ENCODE data around the gene RALGAPA1.

Gene RALGAPA1

DNA sequence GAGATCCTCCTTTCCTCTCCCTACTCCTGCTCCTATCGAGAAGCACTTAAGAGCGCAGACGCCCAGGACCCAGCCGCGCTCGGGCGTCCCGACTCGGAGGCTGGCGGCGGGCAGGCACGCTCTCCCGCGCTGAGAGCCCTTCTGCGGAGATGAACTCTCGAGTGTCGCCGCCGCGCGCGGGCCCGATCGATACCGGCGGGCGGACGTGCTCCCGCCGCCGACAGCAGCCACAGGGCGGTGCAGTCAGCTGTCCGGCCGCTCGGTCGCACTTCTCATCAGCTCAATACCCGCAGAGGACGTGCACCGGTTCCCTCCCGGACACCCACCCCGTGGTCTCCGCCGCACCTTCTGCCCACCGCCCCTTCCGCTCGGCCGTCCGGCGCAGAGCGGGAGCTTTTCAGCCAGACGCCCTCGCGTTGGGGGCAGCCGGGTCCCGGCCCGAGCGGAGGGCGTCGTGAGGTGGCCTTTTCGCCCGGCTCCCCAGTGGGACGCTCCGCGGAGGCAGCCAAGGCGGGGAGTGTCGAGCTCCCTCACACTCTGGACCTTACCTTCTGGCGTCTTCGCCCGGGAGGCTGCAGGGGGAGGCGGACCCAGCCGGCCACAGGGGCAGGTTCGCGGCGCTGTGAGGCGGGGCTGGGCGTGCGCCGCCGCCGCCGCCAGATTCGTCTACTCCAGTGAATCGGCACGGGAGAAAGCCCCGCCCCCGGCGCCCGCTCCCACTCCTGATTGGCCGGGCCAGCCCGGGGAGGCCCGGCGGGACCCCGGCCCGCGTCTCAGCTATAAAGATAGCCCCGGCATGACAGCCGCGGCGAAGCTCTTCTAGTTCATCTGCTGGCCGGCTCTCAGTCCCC is 275.5 kb downstream of the RALGAPA1 start, which contains the start of gene INSM2:
TSS of gene INSM2 (plus strand) at position 808 of the 851 bp plus-strand sequence. CDS start 89 bp downstream, outside the sequence.
- DNase-seq: peak; percentile 85

DNA sequence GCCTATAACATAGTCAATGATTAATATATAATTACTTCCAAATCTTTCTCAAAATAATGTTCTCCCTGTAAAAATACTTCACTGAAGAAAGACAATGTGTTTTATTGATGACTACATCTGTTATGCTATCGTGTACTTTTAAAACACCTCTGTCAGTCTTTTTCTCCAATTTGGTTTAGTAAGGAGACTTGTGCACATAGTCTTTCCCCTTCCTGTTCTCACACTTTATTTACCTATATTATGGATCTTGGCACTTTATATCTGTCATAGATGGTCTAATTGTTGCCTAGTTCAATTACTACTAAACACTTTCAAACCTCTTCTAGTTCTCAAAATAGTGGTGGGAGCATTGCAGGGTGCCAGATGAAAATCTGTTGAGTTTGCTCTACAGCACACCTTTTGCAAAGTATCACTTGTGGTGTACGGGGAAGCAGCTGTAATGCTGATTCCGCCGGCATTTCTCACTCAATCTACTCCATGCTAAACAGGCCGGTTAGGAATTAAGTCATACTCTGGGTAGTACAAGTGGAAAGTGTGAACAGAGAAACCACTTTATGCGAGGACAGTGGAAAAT is 276.2 kb downstream of the RALGAPA1 start:
- DNase-seq: no peak

DNA sequence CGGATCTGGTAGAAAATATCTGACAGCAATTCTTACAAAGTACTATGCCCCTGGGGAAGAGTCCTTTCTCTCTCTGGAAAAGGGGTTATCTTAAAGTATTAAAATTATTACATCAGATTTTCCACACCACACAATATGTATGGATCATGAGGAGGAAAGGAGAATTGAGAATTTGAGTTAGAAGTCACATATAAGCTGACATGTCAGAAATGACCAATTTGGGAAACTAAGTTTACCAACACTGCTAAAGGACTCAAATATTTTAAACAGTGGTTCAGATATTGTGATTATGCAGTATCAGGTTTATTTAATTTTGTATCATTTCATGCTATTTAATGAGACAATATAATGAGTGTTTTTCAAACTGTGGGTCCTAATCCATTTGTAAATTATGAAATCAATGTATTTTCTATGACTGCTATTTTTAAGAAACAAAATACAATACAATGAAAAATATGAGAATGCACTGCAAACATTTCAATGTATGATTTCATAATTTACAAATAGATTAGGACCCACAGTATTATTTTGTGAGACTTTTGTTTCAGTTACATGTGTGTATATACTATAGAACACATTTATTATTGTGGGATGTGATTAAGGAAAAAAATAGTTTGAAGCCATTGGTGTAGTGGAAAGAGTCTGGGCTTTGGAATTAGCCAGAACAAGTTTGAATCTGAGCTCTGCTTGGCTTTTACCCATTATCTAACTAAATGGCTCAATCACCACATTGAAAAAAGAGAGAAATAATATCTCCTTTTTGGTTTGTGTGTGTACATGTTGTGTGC is 276.9 kb downstream of the RALGAPA1 start:
- DNase-seq: no peak

DNA sequence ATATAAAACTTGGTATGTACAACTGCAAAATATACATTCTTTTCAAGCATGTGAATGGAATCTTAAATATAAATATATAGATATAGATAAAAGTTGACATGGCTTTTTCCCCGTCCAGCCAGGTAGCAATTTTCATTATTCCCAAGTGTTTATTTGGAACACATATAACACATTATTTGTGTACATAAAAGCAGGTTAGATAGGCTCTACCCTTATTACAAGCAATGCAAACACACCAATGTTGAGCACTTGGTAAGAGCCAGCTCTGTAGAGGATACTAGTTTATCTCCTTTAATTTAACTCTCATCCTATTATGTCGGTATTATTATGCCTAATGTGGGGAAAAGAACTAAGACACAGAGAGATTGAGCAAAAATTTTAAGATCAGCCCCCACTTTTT is 282.1 kb downstream of the RALGAPA1 start:
- DNase-seq: no peak

DNA sequence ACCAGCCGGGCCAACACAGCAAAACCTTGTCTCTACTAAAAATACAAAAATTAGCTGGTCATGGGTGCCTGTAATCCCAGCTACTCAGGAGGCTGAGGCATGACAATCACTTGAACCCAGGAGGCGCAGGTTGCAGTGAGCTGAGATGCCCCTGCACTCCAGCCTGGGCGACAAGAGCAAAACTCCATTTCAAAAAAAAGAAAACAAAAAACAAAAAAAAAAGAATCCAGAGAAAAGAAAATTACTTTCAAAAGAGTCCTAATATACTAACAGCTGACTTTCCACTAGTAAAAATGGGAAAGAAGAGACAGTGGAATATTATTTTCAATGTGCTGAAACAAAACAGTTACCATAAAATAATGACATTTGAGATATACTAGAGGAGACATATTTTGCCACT is 283.4 kb downstream of the RALGAPA1 start:
- no peak for DNase-seq

DNA sequence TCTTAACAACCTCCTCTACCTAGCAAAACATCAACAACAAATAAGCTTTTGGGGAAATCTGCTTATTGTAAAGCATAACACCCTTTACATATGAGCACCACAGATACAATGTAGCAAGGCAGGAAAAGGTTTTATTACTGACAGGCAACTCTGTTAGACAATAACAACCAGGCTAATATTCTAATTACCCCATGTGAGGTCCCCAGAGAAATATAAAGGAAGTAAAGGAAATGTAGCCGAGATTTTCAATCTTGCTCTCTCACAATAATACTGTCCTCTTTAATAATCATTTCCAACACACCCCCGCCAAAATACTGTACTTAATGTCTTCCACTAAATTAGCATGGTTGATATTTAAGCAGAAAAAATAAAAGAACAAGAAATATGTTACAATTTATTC is 289.1 kb downstream of the RALGAPA1 start:
- no peak for DNase-seq

DNA sequence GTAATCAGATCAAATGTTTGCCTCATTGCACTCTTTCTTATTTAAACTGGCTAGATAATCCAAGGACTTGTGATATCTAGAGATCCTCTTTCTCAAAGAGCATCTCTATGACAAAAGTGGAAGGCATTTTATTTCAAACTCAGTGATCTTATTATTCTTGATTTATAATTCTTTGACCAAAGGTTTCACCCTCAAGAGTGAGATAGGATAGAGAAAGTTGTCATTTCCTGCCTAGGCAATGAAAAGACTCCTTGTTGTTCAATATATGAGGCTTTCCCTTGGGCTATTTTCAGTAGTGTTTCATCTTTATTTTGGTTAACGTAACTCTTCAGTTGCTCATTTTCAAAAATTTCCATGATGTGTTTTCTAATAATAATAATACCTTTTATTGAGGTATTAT is 293.2 kb downstream of the RALGAPA1 start:
- DNase-seq: no peak

DNA sequence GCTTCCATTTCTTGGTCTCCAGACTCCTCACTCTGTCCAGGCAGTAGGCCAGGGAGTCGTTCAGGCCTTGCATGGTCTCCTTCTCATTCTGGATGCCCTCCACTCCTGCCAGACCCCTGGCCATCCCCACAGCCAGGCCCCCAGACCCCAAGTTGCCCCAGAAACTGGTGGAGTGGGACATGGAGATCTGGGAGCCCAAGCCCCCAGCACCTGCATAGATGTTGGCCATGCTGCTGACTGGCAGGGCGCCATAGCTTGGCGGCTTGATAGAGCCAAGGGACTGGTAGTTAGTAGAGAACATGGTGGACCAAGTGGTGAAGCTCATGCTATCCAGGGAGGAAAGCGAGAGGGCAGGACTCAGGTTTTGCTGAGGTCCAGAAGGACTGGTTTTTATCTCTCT is 296.3 kb downstream of the RALGAPA1 start:
- DNase-seq: no peak

DNA sequence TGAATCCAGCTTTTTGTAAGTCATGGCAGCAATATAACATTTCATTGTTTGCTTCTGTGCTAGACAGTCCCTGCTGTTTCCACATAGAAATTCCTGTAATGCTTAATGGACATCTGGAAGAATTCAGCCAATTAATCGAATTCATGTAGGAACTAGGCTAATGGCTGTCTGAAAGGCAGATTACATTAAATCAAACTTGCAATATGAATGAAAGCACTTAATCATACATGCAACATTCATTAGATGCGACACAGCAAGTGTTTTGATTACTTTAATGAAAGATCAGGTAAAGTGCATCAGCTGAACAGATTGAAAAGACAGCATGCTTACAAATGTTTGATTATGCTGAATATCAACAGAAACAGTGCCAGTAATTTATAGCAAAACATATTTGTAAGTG is 299.2 kb downstream of the RALGAPA1 start:
- DNase-seq: no peak

DNA sequence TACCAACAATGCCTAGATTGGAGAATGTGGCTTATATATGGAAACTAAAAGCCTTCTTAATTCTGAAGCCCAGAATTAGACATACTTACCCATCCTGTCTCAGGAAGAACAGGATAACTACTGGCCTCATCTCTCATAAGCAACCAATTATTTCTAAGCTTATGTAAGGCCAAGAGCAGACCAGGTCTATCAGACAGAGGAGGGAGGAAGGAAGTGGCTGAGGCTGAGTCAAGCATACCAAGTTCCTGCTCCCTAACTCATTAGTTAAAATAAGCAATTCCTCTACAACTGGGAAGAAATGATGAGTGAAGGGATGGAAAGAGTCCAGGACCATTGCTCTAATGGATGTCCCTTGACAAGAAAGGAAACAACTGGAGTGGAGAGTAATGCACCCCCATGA is 302.2 kb downstream of the RALGAPA1 start:
- no peak for DNase-seq

DNA sequence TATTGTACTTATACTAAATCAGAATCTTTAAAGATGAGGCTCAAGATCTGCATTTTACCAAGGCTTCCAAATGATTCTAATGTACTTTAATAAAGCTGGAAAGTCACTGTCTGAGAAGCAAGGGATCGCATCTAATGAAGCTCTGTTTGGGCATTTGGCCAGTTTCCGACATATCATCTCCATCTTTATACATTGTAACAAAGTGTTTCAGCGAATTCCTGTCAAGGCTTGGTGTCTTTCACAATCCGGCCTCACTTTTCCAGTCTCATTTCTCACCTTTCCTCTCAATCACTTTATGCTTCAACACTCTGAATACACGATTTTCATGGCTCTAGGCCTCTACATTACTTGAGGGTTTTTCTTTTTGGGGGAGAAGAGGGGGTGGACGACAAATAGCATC is 302.6 kb downstream of the RALGAPA1 start:
- DNase-seq: no peak

DNA sequence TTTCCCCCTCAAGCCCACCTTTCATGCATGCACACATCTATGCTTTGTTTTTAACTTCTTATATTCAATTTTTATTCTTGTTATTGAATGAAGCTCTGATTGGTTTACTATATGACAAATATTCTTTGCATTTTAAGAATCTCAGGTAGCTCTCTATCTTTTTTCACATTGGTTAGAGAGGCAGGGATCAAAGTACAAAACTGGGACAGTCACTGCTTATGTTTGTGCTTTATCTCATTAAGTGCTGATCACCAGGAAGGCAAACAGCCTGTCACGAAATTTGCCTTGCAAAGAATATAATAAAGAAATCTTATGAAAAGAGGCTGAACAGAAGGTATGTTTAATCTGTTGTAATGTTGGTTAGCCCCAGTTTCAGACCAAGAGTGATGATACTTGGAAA is 304.8 kb downstream of the RALGAPA1 start:
- DNase-seq: no peak

DNA sequence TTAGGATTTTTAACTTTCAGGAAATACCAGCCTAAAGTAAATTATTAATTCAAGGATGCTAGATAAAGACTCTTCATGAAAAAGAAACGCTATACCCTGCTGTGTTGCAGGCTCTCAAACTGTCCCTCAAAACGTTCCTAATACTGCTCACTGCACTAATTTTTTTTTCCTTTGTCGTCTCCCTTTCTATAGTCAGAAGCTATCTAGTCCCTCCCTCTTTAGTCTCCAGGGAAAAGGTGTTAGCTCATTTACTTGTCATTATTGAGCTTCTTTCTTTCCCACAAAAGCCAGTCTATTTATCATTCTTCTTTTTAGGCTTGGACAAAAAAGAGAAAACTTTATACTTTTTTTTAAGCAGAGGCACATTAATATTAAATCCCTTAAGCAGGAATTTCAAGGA is 305.4 kb downstream of the RALGAPA1 start:
- no peak for DNase-seq

DNA sequence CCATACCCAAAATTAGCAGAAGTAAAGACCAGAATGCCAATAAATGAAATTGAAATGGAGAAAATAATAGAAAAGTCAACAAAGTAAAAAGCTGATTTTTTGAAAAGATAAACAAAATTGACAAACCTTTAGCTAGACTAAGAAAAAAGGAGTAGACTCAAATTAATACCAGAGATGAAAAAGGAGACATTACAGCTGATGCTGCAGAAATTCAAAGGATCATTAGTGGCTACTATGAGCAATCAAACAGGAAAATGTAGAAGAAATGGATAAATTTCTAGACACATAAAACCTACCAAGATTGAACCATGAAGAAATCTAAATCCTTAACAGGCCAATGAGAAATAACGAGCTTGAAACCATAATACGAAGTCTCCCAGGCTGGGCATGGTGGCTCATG is 309.9 kb downstream of the RALGAPA1 start:
- no peak for DNase-seq

DNA sequence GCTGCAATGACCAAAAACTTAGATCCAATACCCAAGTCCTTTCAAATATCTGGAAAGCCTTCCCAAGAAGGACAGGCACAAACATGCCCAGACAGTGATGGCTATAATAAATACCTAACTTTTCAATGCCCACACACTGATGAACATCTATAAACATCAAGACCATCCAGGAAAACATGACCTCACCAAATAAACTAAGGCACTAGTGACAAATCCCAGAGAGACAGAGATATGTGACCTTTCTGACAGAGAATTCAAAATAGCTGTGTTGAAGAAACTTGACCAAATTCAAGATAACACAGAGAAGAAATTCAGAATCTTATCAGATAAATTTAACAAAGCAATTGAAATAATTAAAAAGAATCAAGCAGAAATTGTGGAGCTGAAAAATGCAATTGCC is 313.8 kb downstream of the RALGAPA1 start:
- no peak for DNase-seq

DNA sequence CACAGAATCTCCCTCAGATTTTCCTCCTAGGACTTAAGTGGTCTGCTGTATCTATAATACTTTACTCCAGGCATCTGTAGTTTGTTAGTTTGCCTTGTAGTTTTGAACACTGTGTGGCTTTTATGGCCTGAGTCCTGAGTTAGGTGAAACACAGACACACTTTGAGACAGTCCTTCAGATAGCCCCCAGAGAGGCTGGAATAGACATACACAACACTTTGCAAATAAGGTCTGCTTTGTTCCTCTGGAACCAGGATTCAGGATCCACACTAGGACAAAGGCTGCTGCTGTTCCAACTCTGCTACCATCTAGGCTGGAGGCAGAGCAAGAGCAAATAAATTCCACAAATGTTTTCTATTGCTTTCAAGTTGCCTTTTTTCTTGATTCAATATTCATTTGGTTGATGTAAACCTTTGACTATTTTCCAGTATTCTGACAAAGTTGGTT is 316.5 kb downstream of the RALGAPA1 start:
- no peak for DNase-seq
